ENCODE measurements around the gene CRB2.
A peak's percentile ranks its signal among the peaks of the same experiment; 100 is the strongest.
"Not testable (repeated sequence)": the region's sequence is repeated elsewhere in the genome, so short reads cannot be mapped to it uniquely, and the experiment has no call there.

The CRB2 gene

DNA sequence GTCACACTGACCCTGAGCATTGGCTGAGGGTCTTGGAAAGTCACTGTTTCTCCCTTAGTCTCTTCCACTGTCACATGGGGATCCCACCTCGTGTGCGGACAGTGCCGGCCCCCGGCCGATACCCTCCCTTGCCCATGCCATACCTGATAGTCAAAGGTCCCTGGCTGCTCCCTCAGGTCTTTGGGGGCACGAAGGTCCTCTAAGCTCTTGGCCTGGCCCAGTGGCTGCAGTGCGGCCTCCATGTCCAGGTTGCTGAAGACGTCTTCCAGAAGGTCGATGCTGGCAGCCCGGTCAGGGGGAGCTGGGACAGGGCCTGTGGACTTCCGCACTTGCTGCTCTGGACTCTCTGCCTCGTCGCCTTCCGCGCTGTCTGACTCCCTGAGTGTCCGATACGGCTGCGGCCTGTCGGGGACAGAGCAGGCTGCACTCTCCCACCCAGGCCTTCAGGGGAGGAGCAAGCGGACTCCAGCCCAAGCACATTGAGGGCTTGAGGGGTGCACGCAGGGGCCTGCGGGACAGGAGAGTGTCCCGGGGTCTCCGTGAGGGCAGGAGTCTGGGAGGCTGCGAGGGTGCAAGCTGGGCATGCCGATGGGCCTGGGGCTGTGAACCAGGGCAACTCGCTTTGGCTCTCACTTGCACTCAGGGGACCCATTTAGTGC is 27.6 kb downstream of the CRB2 start:
- DNase-seq, result no peak

DNA sequence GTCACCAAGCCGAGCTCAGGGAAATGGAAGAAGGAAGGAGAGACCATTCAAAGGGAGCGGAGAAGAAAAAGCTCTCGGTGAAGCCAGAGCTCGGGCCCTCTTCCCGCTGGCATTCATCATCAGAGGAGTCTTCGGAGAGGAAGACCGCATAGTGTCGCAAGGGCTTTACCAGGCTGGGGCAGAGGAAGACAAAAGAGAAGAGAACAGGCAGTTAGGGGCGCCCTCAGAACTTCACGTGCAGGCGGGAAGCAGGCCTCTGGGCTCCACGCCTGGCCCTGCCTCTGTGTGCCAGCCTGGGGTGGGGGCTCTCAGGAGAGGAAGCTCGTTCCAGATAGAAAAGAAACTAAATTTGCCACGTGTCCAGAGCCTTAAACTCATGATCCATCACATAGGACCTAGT is 31.7 kb downstream of the CRB2 start:
- no peak for DNase-seq

DNA sequence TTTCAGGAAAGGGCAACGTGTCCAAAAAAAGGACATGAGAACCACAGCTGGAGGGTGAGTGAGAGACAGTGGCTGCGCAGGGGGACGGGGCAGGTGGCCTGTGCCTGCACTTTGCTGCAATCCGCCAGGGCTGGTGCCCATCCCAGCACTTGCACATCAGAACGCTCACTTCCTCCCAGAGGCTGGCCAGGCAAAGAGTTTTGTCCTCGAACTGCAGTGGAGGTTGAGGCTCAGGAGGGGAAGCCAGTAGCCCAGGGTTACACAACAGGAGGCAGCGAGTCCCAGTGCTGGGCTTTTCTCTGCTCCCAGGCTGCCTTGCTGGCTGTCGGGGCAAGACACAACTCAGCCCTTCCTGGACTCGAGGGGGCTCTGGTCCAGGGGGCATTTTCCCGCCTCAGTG is 33.1 kb downstream of the CRB2 start:
- DNase-seq, result no peak

DNA sequence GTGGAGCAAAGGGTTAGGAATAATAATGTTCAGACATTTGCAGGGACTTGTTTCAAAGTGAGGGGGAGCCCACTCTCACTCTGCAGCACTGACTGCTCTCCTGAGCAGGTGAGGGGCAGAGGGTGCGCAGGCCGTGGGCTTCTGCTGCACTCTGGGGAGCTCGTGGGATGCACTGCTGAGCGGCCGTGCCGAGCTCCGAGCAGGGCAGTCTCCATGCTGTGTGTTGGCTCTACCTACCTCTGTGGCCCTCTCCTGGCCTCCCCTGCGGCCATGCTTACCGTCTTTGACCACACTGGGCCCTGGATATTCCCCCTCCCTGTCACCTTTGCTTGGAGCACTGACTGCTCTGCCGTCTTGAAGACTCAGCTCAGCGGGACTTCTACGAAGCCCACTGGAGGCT is 33.7 kb downstream of the CRB2 start:
- DNase-seq, result no peak

DNA sequence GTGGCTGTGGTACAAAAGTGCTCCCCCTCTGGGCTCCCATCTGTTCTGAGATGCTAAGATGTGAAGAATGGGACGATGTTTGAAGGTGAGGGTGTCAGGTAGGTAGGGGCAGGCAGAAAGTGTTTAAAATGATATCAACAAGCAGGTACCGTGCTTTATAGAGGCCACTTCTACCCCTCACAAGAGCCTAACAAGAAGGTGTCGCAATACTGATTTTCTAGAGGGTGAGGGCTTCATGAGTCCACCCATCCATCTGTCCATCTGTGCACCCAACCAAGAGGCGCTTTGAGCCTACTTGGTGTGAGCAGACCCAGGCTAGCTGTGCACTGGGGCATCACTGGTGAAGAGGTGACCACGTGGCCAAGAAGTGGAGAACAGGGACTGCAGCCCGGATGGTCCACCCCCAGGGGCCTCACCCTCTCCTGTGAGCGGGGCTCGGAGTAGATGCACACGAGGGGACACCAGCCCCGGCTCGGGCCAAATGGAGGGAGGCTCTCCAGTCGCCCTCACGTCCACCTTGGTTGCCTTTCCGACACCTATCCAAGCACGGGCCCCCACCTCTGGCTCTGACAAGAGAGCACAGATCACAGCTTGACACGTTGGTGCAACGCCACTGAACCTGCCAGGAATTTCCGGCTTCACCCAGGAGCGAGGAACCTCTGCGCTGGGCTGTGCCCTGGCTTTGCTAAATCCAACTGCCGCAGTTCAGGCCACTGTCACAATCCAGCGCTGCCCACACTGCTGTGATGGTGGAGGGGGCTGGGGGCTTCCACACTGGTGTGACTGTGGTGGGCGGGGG is 34.5 kb downstream of the CRB2 start:
- DNase-seq, result no peak

DNA sequence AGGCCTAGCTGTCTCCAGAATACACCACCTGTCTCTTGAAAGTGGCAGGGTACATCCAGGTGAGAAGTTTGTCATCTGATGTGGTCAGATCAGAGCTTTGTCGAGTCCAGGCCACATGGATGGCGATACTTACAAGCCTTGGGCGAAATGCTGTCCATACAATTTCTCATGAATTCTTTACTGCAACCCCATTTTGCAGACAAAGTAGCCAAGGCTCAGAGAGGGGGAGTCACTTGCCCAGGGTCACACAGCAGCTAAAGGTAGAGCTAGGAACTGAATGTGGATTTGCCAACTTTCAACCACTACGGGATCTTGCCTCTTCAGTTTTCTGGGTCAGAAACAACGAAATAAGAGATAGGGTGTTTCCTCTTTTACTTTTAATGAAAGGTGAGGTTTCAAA is 35.2 kb downstream of the CRB2 start:
- no peak for DNase-seq

DNA sequence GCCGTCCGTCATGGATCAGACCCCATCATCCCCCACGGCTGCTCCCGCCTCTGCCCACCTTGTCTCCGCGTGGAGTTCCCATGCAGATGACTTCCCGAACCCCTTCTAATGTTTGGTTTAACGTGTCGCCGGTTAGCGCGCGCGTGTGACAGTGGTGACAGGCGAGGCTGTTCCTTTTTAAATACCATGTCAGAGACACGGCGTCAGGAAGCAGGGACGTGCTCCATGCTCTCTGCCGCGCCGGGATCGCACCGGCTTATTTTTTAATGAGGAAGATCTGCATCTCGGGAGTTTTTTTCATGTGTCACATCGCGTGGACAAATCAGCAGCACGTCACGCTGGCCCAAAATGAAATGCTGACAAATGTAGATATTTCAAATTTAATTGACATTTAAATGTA is 35.9 kb downstream of the CRB2 start:
- DNase-seq, result no peak

DNA sequence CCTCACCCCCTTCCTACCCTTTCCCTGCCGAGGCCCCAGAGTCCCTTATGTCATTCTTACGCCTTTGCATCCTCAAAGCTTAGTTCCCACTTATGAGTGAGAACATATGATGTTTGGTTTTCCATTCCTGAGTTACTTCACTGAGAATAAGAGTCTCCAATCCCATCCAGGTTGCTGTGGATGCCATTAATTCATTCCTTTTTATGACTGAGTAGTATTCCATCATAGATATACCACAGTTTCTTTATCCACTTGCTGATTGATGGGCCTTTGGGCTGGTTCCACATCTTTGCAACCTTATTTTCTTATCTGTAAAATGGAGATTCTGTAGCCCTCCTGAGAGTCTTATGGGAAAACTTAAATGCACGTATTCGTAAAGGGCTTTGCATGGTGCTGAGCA is 36.8 kb downstream of the CRB2 start:
- DNase-seq, result no peak

DNA sequence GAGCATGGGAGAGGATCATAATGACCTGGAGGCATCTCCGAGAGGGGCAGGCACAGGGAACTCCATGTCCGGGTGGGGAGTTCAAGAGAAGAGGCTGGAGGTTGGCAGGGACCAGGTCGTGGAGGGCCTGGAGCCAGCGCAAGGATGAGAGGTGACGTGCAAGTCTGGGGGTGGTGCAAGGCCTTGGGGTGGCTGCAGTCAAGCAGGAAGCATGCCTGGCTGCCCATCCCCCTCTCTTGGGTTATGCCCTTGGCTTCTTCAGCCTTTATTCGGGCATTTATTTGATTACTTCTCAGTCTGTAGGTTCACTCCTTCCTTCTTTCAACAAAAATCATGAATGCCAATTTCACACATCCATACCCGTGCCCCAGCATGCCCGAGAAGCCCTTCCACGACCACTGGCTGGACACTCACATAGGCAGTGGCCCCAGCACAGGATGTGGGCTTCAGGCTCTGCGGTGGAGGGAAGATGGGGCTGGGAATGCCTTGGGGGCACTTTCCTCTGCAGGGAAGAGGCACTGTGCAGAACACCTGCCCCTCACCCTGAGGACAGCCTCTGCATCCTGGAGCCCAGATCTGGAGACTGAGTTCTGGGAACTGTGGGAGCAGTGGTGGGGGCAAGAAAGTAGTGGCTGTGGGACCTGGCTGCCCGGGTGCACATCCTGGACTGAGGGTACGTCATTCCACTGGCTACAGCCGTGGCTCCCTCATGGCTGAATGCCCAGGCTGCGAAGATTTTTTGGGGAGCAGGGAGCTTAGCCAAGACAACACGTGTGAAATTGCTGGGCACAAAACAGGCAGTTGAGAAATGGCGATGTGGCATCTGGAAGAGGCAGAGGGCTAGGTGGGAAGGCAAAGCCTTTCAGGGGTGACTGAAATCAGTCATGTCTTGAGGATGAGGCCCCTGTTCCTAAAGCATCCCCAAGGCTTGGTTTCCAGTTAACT is 38.6 kb downstream of the CRB2 start:
- no peak for DNase-seq

DNA sequence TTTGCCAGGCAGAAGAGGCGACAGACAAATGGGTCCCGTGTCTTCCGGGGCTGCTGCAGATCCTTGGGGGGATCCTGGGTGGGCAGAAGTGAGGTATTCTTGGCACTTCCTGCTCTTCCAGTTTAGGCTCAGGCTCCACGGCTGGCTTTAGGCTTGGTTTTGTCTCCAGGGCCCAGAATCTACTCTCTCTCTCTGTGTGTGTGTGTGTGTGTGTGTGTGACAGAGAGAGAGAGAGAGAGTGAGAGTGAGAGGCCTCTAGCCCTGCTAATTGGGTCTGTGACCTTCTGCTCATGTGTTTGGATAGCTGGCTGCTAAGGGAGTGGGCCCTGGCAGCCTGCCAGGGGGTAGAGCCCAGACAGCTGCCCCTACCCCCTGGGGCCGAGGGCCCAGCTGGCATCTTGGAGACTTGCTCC is 39.3 kb downstream of the CRB2 start:
- DNase-seq, result no peak

DNA sequence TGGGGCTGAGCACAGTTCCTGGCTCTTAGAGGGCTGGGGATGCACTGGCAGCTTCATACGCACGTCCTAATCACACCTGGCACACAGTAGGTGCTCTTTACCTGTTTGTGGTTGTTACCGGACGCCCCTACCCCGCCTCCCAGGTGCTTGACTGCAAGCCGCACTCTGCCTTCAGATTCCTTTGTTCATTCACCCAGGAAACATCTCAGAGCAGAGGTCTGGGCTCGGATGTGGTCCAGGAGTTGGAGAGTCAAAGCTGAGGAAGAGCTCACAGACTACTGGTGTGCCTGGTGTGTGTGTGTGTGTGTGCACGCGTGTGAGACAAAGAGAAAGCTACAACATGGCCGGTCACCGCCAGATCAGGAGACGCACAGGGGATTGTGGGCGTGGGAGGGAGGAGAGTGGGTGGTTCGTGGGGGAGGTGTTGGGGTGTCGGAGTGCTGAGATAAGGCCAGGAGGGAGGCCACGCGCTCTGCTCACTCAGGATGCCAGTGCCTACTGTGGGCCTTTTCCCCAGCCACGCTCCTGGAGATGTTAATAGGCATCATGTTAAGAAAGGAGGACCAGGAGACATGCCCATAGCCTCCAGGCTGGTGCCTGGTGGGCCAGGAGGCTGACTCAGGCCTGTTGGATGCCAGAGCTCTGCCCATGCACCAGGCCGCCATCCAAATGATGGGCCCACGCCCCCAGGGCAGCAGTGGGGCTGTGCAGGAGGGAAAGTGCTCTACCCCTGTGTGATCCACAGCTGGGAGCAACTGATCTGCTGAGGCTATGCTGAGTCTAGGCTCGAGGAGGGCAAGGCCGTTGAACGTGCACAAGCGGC is 39.9 kb downstream of the CRB2 start:
- DNase-seq, result no peak

DNA sequence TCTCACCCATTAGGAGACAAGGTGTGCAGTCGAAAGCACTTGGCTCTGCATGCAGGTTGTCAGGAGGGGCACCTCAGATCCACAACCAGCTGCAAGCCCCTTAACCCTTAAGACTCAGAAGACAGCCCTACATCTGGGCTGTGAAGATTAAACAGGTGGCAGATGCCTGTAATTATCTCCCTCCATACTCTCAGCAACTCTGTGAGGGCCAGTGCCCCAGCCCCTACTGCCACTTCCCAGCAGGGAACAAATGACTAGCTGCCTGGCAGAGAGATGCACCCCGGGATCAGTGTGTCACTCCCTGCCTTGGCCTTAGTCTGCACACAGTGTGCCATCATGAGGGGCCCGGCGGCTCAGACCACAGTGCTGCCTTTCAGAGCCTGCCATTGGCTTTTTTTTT is 42.0 kb downstream of the CRB2 start:
- DNase-seq, result no peak

DNA sequence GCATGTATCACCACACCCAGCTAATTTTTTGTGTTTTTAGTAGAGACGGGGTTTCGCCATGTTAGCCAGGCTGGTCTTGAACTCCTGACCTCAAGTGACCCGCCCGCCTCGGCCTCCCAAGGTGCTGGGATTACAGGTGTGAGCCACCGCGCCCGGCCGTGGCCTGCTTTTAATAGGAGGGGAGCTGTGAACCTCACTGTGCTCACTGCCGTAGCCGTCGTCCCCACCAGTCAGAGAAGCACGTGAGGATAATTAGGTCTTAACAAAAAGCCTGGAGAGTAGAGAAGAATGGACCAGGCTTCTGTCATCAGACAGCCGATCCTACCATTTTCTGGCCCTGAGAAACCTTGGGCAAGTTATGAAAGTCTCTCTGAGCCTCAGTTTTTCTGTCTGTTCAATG is 42.9 kb downstream of the CRB2 start:
- DNase-seq, result not testable (repeated sequence)

DNA sequence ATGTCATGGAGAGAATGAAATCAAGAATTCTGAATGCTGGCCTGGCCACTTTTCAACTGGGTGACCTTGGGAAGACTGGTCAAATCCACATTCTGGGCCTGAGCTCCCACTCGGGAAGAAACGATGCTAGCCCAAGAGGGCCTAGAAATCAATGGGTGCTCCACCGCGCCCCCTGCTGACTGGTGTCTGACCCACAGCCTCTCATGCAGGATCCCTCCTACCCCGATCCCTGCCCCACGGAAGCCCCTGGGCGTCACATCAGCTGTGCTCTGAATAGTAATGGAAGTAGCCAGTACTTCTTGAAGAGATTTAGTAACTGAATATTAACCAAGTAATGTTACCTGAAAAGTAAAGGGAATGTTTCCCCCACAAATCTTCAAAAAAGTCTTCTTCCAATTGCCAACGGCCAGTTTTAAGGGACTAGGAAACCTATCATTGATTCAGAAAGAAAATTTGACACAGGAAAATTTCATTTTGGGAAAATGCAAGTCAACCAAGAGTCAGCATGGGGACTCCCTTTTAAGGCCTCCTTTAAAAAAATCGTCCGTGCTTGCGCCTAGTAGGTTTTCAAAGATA is 43.9 kb downstream of the CRB2 start:
- DNase-seq, result peak; percentile 16

DNA sequence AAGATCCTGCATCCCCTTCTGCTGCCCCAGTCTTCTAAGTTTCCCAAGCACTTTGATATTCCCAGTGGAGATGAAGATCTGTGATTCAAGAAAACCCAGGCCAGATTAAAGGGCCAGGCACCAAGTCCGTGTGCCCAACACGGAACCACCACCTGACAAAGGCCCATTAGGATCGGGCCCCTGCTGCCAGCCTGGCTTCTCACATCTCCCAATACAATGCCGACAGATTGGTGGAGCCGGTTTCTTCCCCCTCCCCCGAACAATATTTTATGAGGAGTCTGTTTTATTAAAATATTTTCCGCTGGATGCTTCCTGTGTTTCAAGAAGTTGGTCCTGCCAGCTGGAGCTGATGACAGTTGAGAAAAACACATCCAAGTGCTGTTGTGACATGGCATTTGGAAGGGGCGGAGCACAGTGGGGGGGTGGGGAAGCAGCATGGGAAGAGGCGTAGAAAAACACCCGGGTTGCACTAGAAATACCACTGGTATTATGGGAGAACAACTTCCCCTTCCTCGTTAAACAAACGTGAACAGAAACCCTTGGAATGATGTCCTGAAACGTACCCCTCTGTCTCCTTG is 45.0 kb downstream of the CRB2 start:
- no peak for DNase-seq

DNA sequence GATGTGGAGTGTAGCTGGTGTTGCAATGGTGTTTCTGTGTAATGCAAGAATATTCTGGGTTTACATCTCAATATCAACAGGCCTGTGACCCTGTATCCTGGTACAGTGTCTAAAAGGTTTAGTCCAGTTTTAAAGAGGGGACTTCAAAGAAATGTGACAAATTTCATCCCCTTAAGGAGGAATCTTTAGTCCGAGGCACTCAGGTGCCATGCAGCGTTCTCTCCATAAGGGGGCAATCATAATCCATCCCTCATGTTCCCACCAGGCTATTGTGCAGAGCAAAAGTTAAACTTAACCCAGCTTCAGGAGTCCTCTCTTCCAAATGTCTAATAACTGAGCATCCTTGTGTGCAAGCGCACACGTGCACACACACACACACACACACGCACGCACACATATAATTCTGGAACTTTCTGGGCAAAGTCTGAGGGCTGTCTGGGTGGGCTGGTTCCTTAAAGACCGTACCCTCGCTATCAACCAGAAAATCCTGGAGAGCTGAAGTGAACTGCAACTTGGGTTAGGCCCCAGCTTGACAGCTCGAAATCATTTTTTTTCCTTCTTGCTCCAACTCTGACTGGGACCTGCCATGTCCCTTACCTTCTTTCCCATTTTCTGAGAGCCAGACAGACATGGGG is 46.0 kb downstream of the CRB2 start:
- peak; percentile 16 for DNase-seq

DNA sequence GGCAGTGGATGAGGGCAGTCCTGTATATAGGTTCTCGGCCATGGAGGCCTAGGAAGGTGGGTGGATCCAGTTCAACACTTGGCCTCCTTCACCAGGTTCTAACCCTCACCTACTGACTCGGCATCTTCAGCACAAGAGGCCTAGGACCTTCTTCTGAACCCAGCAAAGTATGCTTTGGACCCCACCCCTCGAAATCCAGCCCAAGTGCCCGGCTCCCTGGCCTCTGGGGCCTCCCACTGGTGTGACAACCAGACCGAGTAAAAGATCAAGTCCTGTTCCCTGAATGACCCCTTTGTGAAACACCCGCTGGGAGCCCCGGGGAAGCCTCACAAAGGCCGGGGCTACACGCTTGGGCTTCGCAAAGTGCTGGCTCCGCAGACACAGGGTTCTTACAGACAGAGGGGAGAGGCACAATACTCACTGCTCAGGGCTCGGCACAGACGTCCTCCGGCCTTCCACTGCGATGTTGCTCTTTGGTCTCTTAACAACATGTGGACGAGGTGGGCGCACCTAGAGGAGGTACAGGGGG is 47.0 kb downstream of the CRB2 start:
- DNase-seq, result no peak

DNA sequence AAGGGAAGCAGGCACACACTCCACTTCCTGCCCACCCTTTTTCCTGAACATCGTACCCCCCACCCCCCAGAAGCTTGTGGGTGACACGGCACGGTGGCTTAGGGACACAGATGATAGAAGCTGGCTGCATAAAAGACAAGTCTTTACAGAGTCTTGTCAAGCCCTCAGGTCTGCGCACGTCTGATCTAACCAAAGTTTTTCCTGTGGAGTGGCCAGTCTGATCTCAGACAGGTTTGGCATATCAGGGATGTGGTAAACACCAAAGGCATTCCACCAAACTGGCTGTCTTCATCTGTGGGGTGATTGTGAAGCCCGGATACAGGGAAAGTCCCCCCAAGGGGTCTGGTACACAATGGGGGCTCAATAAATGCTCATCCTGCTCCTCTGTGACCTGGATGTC is 50.0 kb downstream of the CRB2 start:
- DNase-seq, result no peak

DNA sequence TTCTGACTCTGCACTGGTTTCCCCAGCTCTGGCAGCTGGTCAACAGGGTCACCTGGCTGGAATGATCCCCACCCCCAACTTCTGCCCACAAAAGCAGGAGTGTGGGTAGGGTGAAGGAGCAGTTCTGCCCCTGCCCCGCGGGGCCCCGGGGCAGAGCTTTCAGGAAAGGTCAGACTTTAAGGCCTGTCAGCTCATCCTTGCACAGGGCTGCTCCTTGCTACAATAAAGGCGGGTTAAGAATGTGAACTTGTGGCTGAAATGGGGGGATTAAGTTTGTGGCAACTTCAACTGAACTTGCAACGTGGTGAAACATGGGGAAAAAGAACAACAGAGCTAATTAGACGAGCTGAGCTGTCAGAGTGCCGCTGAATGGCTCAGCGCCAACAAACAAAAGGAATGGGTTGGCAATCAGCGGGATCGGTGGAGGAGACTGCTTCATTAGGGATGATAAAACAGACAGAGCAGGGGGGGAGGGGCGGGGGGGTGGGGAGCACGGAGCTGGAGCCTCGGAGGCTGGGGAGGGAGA is 50.8 kb downstream of the CRB2 start:
- DNase-seq, result no peak

DNA sequence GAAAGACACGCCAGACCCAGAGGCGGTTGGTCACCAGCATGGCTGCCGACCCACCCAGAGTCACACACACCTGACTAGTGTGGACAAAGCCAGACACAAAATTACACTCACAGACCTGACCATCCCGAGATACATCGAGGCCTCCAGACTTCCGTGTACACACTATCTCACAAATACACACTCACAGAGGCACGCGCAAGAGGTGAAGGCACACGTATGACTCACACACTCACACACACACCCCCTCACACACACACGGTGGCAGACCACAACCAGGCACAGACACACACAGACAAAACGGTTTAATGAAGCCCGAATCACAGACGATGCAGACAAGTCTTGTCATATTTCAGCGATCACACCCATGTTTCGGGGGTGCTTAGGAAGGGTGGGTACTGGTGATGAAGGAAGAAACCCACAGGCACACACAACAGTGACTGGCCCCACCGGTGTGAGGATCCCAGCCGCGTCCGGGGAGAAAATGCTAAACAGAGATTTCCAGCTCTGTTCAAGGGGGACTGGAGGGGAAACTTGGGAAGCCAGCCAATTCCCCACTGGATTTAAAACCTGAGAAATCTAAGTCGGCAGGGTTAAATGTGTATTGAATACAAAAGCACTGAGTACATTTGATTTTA is 51.3 kb downstream of the CRB2 start:
- no peak for DNase-seq
